ENCODE data around the gene REG4. TPM values are rescaled to one million over a fixed set of nuclear protein-coding genes. Genes with fewer than 3 reads are reported as not detected.

REG4 gene
- total RNA-seq, 1 experiment from 2014 or later: not detected

GRCh38 chr1:119764220-119764619 is 47.0 kb downstream of the REG4 start:
- Histone ChIP-seq H3K9me2 (ENCODE audit: insufficient read depth) (no peaks in the 10 kb centered on the region), H3K9me3 (ENCODE audit: control insufficient read depth in 1 of 2, insufficient read depth in 1 of 2, low read depth in 1 of 2, low read length in 2 of 2) (no peaks in the 10 kb centered on the region), H4K20me1 (ENCODE audit: insufficient read depth) (no peaks in the 10 kb centered on the region), H3K9ac (ENCODE audit: low read length) (no peak overlapping the region), H3K36me3 (ENCODE audit: control insufficient read depth in 1 of 2, insufficient read depth in 2 of 2, low read length in 2 of 2) (no peaks in the 10 kb centered on the region), H2AFZ (ENCODE audit: low read depth, low read length, poor library complexity, severe bottlenecking) (no peak overlapping the region), H3K27me3 (ENCODE audit: insufficient read depth, low read length) (peaks cover 13% of the 10 kb centered on the region; the same call in 1 of the 2 replicates), H3K4me2 (ENCODE audit: low read length) (no peak overlapping the region), H3K79me2 (ENCODE audit: insufficient read depth, low read length) (no peaks in the 10 kb centered on the region), H3K4me1 (ENCODE audit: control insufficient read depth in 1 of 2, insufficient read depth in 2 of 2, low read length in 2 of 2) (no peaks in the 10 kb centered on the region; a peak in 1 of 4 replicates), H3K27ac (ENCODE audit: low read depth, low read length) (no peak overlapping the region), H3K4me3 (replicated peaks in 1 of 2; ENCODE audit: low read depth in 1 of 2, low read length in 2 of 2) (no peak overlapping the region)
- ChIA-PET RAD21 (ENCODE audit: low non-redundant PET in 1 of 2, low total read pairs in 2 of 2, uncharacterized antibody in 2 of 2, unreplicated experiment in 2 of 2) (no interaction called here), CTCF (no interaction called here), POLR2A (no interaction called here)
- TF ChIP-seq SP1 (IDR thresholded peaks at IDR 0.05; ENCODE audit: low read depth) (no peak), CTCF (IDR thresholded peaks at IDR 0.05 in 2 of 3, conservative IDR thresholded peaks at IDR 0.05 in 1 of 3; ENCODE audit: borderline replicate concordance in 1 of 3, insufficient read depth in 1 of 3, low read depth in 2 of 3, low read length in 2 of 3) (no peak), EZH2 (IDR thresholded peaks at IDR 0.05) (no peak), MAX (IDR thresholded peaks at IDR 0.05) (no peak), SRF (IDR thresholded peaks at IDR 0.05; ENCODE audit: low read depth) (no peak), RAD21 (IDR thresholded peaks at IDR 0.05; ENCODE audit: low read depth) (no peak), ZNF274 (IDR thresholded peaks at IDR 0.05; ENCODE audit: low read depth, low read length) (no peak), CBX3 (IDR thresholded peaks at IDR 0.05; ENCODE audit: low read depth) (no peak), REST (IDR thresholded peaks at IDR 0.05; ENCODE audit: low read depth) (no peak), ELF1 (IDR thresholded peaks at IDR 0.05; ENCODE audit: borderline replicate concordance, low read depth) (no peak), POLR2AphosphoS5 (IDR thresholded peaks at IDR 0.05; ENCODE audit: low read depth, low read length) (no peak), CEBPB (IDR thresholded peaks at IDR 0.05; ENCODE audit: low read depth) (no peak), JUND (IDR thresholded peaks at IDR 0.05) (no peak), TCF7L2 (IDR thresholded peaks at IDR 0.05; ENCODE audit: borderline replicate concordance, extremely low read depth, insufficient read depth, insufficient read length) (no peak), ZBTB33 (IDR thresholded peaks at IDR 0.05; ENCODE audit: extremely low read depth, insufficient replicate concordance, low read length) (no peak), YY1 (IDR thresholded peaks at IDR 0.05; ENCODE audit: extremely low read depth, insufficient replicate concordance, low read depth, low read length) (no peak)
- TF ChIP-seq, protein P1, sequence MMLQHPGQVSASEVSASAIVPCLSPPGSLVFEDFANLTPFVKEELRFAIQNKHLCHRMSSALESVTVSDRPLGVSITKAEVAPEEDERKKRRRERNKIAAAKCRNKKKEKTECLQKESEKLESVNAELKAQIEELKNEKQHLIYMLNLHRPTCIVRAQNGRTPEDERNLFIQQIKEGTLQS (IDR thresholded peaks at IDR 0.05): no peak
- no TSS peak for BruUV-seq (replicated peaks)
- DNase-seq (ENCODE audit: low read depth, low spot score) (no peak), ATAC-seq (no peak)
- intact Hi-C loops (cut with micrococcal nuclease): no loop called here

Measured in HCT116 (cell line).